NCI-H1105 treated with DMSO at 0.1 percent for 48 hours (cell line): ENCODE measurements around the gene CCDC24.

Source experiments
- DNase-seq: peaks from one replicate; lab custom pipeline; 2025; lab: John Stamatoyannopoulos, UW

CCDC24 gene

DNA sequence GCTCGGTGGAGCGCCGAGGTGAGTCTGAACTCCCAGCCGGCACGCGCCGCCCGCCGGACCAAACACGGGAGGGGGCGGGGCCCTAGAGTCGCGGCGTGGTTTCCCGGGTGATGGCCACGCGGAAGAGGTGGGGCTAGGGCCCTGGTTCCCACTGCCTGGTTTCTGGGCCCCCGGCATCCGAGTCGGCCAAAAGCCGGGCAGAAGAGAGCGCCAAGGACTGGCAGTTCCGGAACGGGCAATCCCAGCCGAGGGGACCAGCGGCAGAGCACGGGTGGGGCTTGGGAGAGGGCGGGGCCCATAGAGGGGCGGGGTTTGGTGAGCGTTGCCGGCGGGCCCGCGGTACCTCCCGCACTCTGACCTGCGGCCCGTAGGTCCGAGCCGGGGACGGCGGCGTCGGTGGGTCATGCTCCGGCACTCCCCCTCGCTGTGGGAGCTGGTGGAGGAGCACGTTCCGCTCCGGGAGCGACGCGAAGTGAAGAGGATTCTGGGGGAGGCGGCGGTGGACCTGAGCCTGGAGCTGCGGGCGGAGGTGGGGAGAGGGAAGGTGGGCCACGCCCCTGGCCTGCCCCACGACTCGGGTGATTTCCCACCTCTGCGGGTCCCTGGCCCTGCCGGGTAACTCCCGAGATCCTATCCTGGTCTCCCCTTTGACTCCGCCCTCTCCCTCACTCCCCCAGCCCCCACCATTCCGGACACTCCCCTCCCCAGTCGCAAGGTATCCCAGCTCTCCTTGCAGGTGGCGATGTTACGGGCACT is at the start of gene CCDC24:
TSS of gene CCDC24 (plus strand) at position 124 of the 756 bp plus-strand sequence. CDS start at position 404, 280 bp downstream.
- DNase-seq = peak; percentile 81

DNA sequence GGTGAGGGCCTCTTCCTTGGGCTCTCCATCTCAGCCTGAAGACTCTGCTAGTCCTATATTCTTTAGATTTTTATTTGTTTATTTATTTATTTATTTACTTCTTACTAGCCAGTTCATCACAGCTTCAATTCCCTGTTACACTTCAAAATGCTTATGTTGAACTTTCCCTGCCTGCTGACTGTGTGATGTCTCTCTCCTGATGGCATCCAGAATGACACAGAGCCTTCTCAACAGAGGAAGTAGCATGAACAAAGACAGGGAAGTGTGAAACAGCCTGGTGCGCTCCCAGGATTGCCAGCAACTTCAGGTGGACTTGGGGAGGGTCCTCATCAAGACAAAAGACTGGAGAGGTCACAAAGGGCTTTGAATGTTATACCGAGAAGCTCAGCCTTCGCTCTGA is 49.0 kb upstream of the CCDC24 start:
- DNase-seq = no peak

DNA sequence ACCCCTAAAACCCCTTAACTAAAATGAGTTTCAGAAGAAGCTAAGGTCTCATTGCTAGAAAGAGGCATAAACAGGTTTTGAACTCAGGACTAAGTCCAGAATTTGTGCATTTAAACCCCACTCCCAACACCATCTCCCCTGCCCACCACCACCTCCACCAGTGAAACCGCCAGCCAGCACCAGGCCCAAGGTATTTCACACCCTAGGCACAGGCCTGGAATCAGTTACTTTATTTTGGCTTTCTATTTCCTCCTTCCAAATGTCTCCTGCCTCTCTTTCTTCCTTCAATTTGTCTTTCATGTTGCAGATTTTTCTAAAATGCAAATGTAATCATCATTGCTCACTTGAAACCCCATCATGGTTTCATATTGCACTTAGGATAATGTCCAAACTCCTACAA is 46.5 kb upstream of the CCDC24 start:
- no peak for DNase-seq

DNA sequence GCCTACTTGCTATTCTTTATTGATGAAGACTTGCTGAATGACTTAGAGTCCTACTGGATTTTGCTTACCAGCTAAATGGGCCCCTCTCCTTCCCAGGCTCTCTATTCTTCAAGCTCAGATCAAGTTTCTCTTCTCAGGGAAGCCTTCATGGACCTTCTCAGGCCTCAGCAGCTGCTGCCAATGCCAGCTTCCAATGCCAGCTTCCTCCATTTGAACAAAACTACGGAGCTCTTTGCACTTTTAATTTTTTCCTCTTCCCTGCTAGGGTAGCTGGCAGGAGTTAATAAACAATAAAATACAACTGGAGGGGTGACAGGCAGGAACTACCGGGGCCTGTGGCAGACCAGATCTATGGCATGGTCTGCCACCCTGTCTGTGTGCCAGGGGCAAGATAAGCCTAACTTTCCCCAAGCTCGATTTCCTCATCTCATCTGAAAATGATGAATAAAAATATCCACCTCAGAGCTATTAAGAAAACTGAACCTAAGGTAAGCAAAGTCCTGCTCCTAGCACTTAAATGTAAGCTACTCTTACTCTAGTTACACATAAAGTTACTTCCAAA is 45.6 kb upstream of the CCDC24 start:
- DNase-seq = no peak

DNA sequence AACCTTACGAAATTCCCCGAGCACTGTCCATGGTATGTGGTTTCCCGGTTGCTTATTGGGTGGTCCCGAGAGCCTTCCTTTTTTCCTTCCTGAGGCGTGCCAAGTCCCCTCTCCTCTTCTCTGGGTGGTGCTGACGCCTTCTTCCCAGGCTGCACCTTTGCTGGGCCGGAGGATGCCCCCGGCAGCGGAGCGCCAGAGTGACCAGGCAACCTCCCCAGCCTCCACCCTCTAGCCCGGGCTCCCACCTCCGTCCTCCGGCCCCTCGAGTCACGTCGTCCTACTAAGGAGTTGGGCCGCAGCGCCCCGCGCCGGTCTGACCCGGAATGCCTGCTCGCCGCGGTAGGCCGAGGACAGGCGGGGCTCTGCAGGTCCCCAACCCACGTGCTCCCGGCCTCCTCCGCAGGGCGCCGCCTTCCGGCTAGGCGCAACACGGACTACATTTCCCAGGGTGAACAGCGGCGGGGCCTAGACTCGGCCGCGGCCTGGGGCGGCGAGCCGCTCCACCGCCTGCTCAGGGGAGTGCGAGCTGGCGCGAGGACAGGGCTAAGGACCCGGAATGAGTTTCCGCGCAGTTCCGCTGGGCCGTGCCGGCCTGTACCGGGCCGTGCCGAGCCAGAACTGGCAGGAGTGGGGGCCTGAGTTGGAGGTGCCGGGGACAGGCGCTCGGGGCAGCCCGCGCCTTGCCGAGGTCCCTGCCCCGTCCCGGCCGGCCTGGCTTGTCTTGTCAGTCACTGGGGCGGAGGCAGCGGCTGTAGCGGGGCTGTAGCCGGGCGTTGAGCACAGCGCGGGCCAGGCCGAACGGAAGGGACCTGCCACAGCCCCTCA is 45.0 kb upstream of the CCDC24 start, which contains the start of gene IPO13:
TSS of gene IPO13 (plus strand) at position 715 of the 825 bp plus-strand sequence. CDS start 651 bp downstream, outside the sequence.
- DNase-seq = peak; percentile 94

DNA sequence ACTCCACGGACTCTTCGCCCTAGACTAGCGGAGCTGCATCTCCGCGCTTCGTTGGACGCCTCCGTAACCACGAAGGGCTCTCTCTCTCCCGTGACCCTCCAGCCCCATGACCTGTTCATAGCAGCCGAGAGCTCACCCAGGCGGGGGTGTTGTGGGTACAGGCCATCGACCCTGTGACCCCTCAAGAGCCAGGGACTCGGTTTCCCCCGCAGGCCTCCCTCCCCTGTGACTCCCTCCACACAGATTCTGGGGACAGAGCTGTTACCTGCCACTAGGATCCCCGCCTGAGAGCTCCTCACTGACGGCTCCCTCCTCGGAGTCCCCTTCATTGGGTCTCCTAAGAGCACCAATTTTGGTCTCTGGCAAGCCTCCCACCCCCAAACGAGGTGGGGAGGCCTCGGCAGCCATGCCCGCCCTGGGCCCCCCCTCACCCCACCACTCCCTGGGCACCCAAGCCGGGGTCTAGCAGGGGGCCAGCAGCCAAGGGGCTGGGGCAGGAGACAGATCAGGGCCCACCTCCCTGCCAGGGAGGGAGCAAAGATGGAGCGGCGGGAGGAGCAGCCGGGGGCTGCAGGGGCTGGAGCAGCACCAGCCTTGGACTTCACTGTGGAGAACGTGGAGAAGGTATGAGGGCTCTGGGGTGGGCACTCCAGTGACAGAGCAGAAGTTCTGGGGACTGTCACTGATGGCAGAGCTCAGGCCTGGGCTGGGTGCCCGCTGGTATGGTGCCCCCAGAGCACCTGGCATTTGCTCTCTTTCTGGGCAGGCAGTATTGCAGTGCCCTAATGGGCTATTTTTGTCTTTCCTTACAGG is 44.1 kb upstream of the CCDC24 start:
- DNase-seq = no peak

DNA sequence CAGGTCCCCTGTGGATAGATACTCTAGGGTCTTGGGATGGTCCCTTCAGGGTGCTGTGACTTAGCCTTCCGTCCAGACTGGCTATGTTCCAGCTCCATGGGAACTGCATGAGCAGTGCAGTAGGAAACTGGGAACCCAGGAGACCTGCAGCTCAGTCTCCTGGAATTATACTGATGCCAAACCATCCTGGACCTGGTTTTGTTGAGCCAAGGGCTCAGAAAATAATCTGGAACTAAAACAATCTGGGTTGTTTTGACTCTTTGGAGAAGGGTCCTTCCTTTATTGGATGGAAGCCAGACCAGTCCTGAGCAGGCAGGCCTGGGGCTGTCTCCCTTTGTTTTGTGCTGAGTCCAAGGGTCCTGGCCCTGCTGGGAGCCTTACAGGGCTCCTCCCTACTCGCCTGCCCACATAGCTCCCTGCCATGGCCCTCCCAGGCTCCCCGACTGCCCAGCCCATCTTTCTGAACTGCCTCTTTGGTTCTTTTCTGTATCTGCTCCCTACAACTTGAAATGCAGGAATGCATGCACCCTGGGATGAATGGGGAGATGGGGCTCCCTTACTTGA is 43.4 kb upstream of the CCDC24 start:
- no peak for DNase-seq

DNA sequence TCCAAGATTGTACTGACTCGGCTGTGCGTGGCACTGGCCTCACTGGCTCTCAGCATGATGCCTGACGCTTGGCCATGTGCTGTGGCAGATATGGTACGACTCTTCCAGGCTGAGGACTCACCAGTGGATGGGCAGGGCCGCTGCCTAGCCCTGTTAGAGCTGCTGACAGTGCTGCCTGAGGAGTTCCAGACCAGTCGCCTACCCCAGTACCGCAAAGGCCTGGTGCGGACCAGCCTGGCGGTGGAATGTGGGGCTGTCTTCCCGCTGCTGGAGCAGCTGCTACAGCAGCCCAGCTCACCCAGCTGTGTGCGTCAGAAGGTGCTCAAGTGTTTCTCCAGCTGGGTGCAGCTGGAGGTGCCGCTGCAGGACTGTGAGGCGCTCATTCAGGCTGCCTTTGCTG is 41.7 kb upstream of the CCDC24 start:
- DNase-seq = no peak

DNA sequence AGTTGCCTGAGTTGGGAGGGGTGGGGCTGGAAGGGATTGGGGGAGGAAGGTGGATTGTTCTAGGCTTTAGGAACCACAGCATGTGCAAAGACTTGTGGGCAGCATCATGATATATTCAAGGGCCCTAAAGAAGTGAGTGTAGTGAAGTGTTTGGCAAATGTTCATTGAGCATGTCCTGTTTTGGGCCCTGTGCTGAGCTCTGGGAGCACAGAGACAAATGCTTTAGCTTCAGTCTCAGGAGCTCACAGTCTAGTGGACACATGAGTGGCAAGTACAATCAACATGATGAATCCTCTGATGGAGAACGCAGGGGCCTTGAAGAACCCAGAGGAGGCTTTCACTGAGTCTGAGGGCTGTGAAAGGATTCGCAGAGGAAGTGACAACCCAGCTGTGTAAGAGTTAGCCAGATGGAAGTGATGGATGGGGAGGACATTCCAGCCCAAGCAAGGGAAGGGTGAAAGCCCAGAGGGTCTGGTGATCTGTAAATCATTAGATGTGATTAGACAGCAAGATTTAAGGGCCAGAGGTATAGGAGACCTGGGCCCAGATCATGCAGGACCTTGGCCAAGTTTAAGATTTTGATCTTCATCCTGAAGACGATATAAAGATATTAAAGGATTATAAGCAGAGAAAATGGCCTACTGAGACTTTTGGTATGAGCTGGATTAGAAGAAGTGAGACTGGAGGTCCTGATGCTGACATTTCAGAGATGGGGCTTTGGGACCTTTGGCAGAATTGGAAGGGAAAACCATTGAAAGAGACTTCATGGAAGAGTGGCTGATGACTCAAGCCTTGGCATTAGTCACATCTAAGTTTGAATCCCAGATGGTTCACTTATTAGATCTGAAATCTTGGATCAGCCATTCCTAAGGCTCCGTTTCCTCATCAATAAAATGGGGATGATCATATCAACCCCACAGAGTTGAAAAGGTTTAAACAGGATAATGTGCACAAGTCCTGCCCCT is 40.1 kb upstream of the CCDC24 start:
- no peak for DNase-seq

DNA sequence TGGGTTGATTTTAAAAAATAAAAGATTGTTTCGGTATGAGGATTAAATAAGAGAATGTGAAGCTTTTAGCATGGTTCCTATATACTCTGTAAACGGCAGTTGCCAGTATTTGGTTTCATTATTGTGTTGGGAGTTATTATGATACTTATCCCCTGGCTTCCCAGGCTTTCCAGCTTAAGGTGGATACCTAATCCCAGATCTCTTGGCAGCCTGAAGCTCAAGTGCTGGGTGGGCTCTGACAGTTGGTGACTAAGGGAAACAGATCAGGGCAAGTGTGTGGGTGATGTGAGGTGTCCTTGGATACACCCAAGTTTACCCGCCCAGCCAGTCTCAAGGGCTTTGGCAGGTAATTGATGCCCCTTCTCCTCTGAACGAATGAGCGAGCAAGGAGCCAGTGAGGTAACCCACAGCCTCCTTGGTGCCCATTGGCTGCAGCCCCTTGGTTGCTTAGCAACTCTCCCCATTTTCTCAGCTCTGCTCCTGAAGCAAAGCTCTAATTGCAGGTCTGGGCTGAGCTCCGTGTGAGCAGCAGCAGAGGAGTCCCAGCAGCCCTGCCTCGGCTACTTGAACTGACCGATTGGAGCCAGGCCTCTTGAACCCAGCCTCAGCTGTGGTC is 38.6 kb upstream of the CCDC24 start:
- peak; percentile 98 for DNase-seq

DNA sequence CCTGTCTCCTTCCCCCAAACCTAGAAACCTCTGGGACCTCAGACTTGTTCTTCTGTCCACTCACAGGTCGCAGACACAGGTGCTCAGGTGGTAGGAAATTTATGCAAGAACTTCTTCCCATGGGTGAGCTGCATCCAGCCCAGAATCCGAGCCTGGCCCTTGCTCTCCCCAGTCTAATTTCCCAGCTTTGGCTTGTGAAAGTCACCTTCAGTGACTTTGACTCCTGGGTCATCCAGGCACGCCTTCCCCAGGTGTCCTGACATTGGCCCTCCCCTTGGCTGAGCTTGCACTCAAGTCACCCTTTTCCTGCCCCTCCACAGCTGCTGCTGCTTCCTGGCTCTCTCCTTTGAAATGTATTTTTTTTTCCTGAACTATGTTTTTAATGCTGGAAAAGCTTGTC is 38.0 kb upstream of the CCDC24 start:
- DNase-seq = no peak

DNA sequence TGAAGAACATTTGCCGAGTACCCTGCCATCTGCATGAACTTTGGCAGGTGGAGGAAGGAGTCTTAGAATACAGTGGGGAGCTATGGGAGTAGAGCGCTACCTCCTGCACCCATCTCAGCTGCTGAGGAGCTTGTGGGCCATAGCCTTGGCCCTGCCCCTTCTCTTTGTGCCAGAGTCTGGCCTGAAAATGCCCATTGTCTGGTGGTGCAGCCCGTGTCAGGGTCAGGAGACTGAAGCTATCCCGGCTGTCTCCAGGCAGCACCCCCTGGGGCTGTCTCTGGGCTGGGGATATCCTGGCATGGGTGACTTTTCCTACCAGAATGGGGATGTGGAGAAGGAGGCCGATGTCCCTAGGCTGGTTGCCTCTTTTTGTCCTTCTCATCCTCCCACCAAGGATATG is 37.4 kb upstream of the CCDC24 start:
- no peak for DNase-seq

DNA sequence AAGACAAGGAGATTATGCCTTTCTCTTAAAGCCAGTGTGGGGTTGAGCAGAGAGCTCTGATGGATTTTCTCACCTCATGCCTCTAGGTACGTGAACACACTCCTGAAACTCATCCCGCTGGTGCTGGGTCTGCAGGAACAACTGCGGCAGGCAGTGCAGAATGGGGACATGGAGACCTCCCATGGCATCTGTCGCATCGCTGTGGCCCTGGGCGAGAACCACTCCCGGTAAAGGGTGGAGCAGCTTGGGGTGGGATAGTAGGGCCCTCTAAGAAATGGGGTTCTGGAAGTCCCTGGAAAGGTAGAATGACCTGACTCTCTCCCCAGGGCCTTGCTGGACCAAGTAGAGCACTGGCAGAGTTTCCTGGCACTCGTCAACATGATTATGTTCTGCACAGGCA is 35.2 kb upstream of the CCDC24 start:
- no peak for DNase-seq

DNA sequence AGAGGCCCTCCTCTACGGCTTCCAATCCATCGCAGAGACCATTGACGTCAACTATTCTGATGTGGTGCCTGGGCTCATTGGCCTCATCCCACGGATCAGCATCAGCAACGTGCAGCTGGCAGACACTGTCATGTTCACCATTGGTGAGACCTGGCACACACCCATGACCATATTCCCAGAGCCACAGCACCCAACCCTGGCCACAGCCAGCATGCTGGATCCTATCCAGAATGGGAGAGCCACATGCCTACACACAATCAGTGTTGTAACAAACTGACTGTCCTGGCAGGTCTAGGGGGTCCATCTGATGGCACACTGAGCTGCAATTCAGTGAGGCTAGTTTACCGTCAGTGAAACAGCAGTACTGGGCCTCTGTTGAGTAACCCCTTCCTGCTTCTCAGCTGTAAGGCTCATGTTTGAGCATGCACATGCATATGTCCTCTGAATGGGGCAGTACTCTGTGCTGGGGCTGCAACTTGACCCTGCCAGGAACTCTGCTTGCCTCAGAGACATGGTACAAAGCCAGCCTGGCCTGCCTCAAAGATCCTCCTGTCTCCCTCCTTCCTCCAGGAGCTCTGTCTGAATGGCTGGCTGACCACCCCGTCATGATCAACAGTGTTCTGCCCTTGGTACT is 33.9 kb upstream of the CCDC24 start:
- no peak for DNase-seq

DNA sequence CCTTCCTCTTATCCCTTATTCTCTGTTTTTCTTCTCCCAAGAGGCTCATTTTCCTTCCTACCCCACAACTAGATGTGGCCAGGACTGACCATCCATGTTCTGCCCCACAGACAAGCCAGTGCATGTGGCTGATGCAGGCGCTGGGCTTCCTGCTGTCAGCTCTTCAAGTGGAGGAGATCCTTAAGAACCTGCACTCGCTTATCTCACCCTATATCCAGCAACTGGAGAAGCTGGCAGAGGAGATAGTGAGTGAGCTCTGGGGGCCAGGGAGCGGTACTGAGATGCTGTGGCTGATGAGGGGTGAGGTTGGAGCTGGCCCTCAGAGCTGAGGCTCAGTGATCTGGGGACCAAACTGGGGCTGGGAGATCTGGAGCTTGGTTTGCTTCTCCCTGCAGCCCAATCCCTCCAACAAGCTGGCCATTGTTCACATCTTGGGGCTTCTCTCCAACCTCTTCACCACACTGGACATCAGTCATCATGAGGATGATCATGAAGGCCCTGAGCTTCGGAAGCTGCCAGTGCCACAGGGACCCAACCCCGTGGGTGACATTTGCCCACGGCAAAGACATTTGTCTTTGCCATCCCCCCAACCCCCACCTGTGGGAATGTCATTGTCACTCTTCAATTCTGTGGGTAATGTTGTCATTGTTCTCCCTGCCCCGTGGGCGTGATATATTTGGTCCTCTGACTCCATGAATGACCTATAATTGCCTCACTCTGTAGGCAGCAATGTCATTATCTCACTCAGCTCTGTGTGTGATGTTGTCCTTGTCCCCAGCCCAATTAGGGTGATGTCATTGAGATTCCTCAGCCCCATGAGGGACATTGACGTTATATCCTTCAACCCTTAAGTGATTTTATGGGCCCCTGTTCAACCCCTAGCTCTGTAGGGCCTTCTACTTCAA is 32.8 kb upstream of the CCDC24 start:
- DNase-seq = no peak

DNA sequence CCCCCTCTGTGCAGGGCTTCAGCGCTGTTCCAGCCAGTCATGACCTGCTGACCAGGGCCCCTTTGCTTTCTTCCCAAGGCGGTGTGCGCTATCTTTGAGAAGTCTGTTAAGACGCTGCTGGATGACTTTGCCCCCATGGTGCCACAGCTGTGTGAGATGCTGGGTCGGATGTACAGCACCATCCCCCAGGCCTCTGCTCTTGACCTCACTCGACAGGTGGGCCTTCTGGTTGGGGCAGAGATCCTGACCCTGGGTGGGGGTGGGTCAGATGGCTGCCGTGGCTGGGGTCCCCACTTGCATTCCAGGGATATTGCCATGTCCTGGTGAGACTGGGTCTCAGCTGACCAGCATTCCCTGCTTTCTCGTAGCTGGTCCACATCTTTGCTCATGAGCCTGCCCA is 30.6 kb upstream of the CCDC24 start:
- no peak for DNase-seq

DNA sequence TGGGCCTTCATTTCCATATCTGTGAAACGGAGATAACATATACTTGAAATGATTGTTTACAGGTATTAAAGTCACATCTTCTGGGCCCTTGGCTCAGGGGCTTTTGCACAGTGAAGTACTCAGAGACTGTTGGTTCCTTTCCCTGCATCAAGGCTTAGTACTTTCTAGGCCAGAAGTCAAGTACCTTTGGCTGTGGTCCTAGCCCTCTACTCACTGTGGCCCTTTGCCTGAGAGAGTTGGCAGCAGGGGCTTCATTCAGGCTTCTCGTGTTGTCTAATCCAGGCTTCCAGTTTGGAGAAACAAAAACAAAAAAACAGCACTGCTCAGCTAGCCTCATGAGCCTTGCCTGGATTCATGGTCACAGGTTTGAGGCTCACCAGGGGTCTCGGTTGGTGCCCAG is 29.7 kb upstream of the CCDC24 start:
- no peak for DNase-seq

DNA sequence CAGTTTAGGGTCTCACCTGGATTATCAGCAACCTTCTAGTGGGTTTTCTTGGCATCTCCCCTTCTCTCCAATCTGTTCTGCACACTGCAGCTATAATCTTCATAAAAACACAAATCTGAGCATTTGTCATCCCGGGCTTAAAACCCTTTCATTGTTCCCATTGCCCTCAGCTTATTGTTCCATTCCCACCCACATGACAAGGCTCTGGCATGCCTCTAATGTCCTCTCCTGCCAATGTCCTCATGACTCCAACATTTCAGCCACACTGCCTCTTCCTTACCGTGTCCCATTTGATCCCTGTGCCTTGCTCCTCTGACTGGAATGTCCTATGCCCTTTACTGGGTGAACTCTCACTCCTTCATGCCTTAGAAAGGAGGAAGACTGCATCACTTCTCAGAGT is 29.1 kb upstream of the CCDC24 start:
- DNase-seq = no peak

DNA sequence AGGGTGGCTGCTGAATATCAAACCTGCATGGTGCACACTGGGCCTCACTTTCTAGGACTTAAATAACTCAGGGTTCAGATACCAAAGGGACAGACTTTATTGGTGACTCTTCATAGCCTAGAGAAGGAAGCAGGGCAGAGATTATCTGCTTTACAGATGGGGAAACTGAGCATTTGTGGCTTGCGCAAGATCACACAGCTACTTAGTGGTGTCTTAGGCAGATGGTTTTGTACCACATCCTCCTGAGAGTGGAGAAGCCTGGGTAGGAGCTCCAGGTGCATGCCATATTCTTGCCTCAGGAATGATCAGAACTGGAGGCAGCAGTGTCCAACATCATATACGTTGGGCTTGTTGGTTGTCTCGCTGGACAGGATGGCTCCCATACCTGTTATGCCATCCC is 28.4 kb upstream of the CCDC24 start:
- no peak for DNase-seq
